Measurements from ENCODE around the gene FERMT2.
A peak's percentile ranks its signal among the peaks of the same experiment; 100 is the strongest.

The FERMT2 gene

DNA sequence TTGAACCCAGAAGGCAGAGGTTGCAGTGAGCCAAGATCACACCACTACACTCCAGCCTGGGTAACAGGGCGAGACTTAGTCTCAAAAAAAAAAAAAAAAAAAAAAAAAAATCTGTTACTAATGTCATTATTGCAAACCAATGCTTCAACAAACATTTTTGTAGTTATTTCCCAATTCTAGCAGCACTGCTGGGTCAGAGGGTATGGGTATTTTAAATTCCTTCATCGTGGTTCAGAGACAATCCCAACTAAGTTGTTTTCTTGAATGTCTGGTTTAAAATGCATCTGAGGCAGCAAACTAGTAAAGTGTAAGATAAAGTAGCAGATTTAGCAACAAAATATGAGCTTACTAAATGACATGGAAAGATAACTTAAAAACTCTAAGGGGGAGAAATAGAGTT, 65.6 kb downstream of the FERMT2 start:
- no peak for DNase-seq (ENCODE audit: low read depth, low spot score)
- H3K27ac ChIP-seq, result no peak overlapping the region
- H3K9me3 ChIP-seq (ENCODE audit: low read depth, low read length), result no peaks in the 10 kb centered on the region
- no peak overlapping the region for H3K9ac ChIP-seq (ENCODE audit: insufficient read length)
- H3K4me3 ChIP-seq, result no peak overlapping the region
- TF ChIP-seq EZH2 (IDR thresholded peaks at IDR 0.05) (no peak), POLR2AphosphoS5 (IDR thresholded peaks at IDR 0.05; ENCODE audit: borderline replicate concordance, low read depth, low read length) (no peak), FOXP2 (optimal IDR thresholded peaks at IDR 0.05; ENCODE audit: control extremely low read depth, extremely low read length, insufficient read depth) (no peak)
- H3K36me3 ChIP-seq (ENCODE audit: insufficient read depth, low read length), result no peaks in the 10 kb centered on the region; the same call in 1 of the 2 replicates

DNA sequence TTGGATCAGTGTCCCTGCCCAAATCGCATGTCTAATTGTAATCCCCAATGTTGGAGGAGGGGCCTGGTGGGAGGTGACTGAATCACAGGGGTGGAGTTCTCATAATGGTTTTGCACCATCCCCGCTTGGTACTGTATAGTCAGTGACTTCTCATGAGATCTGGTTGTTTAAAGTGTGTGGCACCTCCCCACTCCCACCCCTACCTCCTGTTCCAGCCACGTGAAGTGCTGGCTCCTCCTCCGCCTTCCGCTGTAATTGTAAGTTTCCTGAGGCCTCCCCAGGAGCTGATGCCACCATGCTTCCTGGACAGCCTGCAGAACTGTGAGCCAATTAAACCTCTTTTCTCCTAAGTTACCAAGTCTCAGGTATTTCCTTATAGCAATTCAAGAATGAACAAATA, 67.2 kb downstream of the FERMT2 start:
- no peak overlapping the region for H3K4me3 ChIP-seq
- no peak for DNase-seq (ENCODE audit: low read depth, low spot score)
- H3K36me3 ChIP-seq (ENCODE audit: insufficient read depth, low read length), result peaks cover 3% of the 10 kb centered on the region; the same call in 1 of the 2 replicates

GRCh38 chr14:52882824-52883223, 68.0 kb downstream of the FERMT2 start:
- Histone ChIP-seq H3K36me3 (ENCODE audit: insufficient read depth, low read length) (peaks cover 3% of the 10 kb centered on the region; the same call in 1 of the 2 replicates), H3K9ac (ENCODE audit: insufficient read length) (no peak overlapping the region), H3K9me3 (ENCODE audit: low read depth, low read length) (no peaks in the 10 kb centered on the region), H3K27ac (no peak overlapping the region), H3K4me3 (no peak overlapping the region)
- TF ChIP-seq POLR2AphosphoS5 (IDR thresholded peaks at IDR 0.05; ENCODE audit: borderline replicate concordance, low read depth, low read length), result no peak
- no peak for TF ChIP-seq FOXP2 (optimal IDR thresholded peaks at IDR 0.05; ENCODE audit: control extremely low read depth, extremely low read length, insufficient read depth)
- TF ChIP-seq EZH2 (IDR thresholded peaks at IDR 0.05), result no peak
- no peak for DNase-seq (ENCODE audit: low read depth, low spot score)

More for the DNA sequence above, 67.2 kb downstream of the FERMT2 start:
- no peak overlapping the region for H3K27ac ChIP-seq
- TF ChIP-seq FOXP2 (optimal IDR thresholded peaks at IDR 0.05; ENCODE audit: control extremely low read depth, extremely low read length, insufficient read depth), result no peak
- no peak for TF ChIP-seq POLR2AphosphoS5 (IDR thresholded peaks at IDR 0.05; ENCODE audit: borderline replicate concordance, low read depth, low read length)
- TF ChIP-seq EZH2 (IDR thresholded peaks at IDR 0.05), result no peak
- H3K9me3 ChIP-seq (ENCODE audit: low read depth, low read length), result no peaks in the 10 kb centered on the region
- H3K9ac ChIP-seq (ENCODE audit: insufficient read length), result no peak overlapping the region

DNA sequence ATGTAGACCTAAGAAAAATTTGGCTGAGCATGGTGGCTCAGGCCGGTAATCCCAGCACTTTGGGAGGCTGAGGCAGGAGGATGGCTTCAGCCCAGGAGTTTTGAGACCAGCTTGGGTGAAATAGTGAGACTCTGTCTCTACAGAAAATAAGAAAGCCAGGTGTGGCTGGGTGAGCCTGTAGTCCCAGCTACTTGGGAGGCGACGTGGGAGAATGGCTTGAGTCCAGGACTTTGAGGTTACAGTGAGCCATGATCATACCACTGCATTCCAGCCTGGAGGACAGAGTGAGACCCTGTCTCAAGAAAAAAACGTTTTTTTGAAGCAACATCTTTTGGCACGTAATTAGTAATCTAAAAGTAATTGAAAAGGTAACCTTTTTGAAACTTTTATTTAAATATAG, 70.9 kb downstream of the FERMT2 start:
- peaks cover 3% of the 10 kb centered on the region; the same call in 1 of the 2 replicates for H3K36me3 ChIP-seq (ENCODE audit: insufficient read depth, low read length)
- H3K9ac ChIP-seq (ENCODE audit: insufficient read length), result no peak overlapping the region
- H3K9me3 ChIP-seq (ENCODE audit: low read depth, low read length), result no peaks in the 10 kb centered on the region
- DNase-seq (ENCODE audit: low read depth, low spot score), result no peak
- no peak overlapping the region for H3K27ac ChIP-seq
- H3K4me3 ChIP-seq, result no peak overlapping the region
- TF ChIP-seq FOXP2 (optimal IDR thresholded peaks at IDR 0.05; ENCODE audit: control extremely low read depth, extremely low read length, insufficient read depth) (no peak), EZH2 (IDR thresholded peaks at IDR 0.05) (no peak)

GRCh38 chr14:52878946-52879345, 71.9 kb downstream of the FERMT2 start:
- Histone ChIP-seq H3K36me3 (ENCODE audit: insufficient read depth, low read length) (peaks cover 3% of the 10 kb centered on the region; the same call in 1 of the 2 replicates), H3K9me3 (ENCODE audit: low read depth, low read length) (no peaks in the 10 kb centered on the region), H3K4me3 (no peak overlapping the region), H3K27ac (0 out of 2 replicates have a peak overlapping the region, but pooled peaks have one; percentile 16), H3K9ac (ENCODE audit: insufficient read length) (no peak overlapping the region)
- no peak for DNase-seq (ENCODE audit: low read depth, low spot score)
- TF ChIP-seq EZH2 (IDR thresholded peaks at IDR 0.05) (no peak), FOXP2 (optimal IDR thresholded peaks at IDR 0.05; ENCODE audit: control extremely low read depth, extremely low read length, insufficient read depth) (no peak), POLR2AphosphoS5 (IDR thresholded peaks at IDR 0.05; ENCODE audit: borderline replicate concordance, low read depth, low read length) (no peak)

DNA sequence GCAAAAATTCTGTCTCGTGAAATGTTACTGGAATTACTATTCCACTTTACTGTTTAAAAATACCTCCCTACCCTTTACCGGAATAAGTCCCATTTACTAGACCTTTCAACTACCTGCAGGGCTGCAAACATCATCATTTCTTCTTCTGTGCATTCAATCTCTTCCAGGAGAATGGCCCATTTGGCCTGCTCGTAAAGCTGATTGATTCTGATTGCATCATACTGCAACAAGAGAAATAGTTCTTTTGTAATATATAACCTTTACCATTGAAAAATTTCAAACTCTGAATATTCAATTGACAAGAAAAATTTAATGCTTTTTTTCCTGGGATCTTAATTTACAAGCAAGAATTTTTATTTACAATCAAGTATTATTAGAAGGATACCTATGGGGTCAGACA, 72.4 kb downstream of the FERMT2 start:
- Histone ChIP-seq H3K4me3 (no peak overlapping the region), H3K27ac (0 out of 2 replicates have a peak overlapping the region, but pooled peaks have one; percentile 16), H3K9ac (ENCODE audit: insufficient read length) (no peak overlapping the region), H3K9me3 (ENCODE audit: low read depth, low read length) (no peaks in the 10 kb centered on the region), H3K36me3 (ENCODE audit: insufficient read depth, low read length) (peaks cover 3% of the 10 kb centered on the region; the same call in 1 of the 2 replicates)
- no peak for TF ChIP-seq EZH2 (IDR thresholded peaks at IDR 0.05)
- TF ChIP-seq POLR2AphosphoS5 (IDR thresholded peaks at IDR 0.05; ENCODE audit: borderline replicate concordance, low read depth, low read length), result no peak
- no peak for TF ChIP-seq FOXP2 (optimal IDR thresholded peaks at IDR 0.05; ENCODE audit: control extremely low read depth, extremely low read length, insufficient read depth)
- no peak for DNase-seq (ENCODE audit: low read depth, low spot score)

GRCh38 chr14:52877628-52878027, 73.2 kb downstream of the FERMT2 start:
- Histone ChIP-seq H3K9me3 (ENCODE audit: low read depth, low read length) (no peaks in the 10 kb centered on the region), H3K36me3 (ENCODE audit: insufficient read depth, low read length) (peaks cover 11% of the 10 kb centered on the region), H3K4me3 (no peak overlapping the region), H3K27ac (no peak overlapping the region), H3K9ac (ENCODE audit: insufficient read length) (no peak overlapping the region)
- no peak for TF ChIP-seq POLR2AphosphoS5 (IDR thresholded peaks at IDR 0.05; ENCODE audit: borderline replicate concordance, low read depth, low read length)
- TF ChIP-seq FOXP2 (optimal IDR thresholded peaks at IDR 0.05; ENCODE audit: control extremely low read depth, extremely low read length, insufficient read depth), result no peak
- no peak for TF ChIP-seq EZH2 (IDR thresholded peaks at IDR 0.05)
- no peak for DNase-seq (ENCODE audit: low read depth, low spot score)

- TF ChIP-seq EZH2 (IDR thresholded peaks at IDR 0.05) (no peak), FOXP2 (optimal IDR thresholded peaks at IDR 0.05; ENCODE audit: control extremely low read depth, extremely low read length, insufficient read depth) (no peak)
- Histone ChIP-seq H3K9me3 (ENCODE audit: low read depth, low read length) (no peaks in the 10 kb centered on the region), H3K27ac (peak overlapping the region; percentile 15; the same call in 1 of the 2 replicates), H3K4me3 (no peak overlapping the region), H3K9ac (ENCODE audit: insufficient read length) (no peak overlapping the region), H3K36me3 (ENCODE audit: insufficient read depth, low read length) (peaks cover 19% of the 10 kb centered on the region)
- DNase-seq (ENCODE audit: low read depth, low spot score), result no peak
Observed at GRCh38 chr14:52876806-52877205, 74.0 kb downstream of the FERMT2 start.

DNA sequence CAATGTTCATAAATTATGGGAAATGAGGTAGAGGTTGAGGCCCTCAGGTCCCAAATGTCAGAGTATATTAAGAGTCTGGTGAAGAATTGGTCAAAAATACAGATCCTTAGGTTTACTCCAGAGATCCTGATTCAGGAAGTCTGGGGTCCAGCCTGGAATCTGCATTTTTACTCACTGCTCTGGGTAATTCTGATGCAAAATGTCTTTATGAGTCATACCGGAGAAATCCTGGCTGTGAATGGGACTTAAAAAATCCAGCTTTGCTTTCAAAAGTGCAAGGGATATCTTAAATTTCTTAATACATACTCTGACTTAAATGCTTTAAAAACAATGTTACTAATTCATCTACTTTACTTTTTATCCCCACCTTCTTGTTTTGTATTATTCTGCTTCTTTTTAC, 74.5 kb downstream of the FERMT2 start:
- Histone ChIP-seq H3K36me3 (ENCODE audit: insufficient read depth, low read length) (peaks cover 20% of the 10 kb centered on the region), H3K9me3 (ENCODE audit: low read depth, low read length) (no peaks in the 10 kb centered on the region), H3K4me3 (no peak overlapping the region), H3K9ac (ENCODE audit: insufficient read length) (no peak overlapping the region), H3K27ac (peak overlapping the region; percentile 15; the same call in 1 of the 2 replicates)
- no peak for DNase-seq (ENCODE audit: low read depth, low spot score)
- TF ChIP-seq EZH2 (IDR thresholded peaks at IDR 0.05), result no peak
- no peak for TF ChIP-seq FOXP2 (optimal IDR thresholded peaks at IDR 0.05; ENCODE audit: control extremely low read depth, extremely low read length, insufficient read depth)

All from SK-N-MC (cell line).